NCI-H2171 treated with DMSO at 0.1 percent for 48 hours (cell line): ENCODE data around the gene MRPL9.
"Not testable (repeated sequence)": the region's sequence is repeated elsewhere in the genome, so short reads cannot be mapped to it uniquely, and the experiment has no call there.

Experiments used
- DNase-seq: peaks from one replicate; lab custom pipeline; 2025; lab: John Stamatoyannopoulos, UW

MRPL9 gene

DNA sequence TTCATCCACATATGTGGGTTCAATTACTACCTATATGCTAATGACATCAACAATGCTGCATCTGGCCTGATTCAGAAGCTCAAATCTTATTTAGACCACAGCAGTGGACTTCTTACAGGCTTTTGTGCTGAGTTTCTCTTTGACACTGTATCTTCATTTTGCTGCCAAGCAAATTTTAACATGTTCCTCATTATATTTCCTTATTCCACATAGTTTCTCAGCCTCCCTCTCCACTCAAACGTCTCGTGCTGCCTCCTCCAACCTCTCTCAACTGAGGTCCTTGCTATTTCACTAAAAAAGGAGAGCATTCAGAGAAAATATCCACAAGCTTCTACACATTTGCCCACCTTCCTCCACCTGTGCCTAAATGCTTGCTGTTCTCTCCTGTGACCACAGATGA is 20.5 kb upstream of the MRPL9 start:
- DNase-seq = no peak

DNA sequence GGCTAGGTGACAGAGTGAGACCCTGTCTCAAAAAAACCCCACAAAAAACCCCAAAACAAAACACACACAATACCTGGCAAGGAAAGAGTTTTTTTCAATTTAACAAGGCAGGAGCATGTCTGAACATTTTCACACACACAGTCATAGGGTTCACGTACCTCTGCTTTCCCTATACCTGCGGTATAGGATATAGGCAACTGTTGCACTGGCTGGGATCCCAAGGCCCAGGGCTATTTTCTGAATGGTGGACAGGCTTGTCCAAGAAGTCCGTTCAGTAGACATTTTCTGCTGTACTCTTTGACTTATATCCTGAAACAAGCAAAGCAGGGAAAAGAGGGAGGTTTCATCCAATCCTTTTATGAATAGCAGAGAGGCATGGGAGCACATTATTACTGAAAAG is 19.4 kb upstream of the MRPL9 start:
- no peak for DNase-seq

DNA sequence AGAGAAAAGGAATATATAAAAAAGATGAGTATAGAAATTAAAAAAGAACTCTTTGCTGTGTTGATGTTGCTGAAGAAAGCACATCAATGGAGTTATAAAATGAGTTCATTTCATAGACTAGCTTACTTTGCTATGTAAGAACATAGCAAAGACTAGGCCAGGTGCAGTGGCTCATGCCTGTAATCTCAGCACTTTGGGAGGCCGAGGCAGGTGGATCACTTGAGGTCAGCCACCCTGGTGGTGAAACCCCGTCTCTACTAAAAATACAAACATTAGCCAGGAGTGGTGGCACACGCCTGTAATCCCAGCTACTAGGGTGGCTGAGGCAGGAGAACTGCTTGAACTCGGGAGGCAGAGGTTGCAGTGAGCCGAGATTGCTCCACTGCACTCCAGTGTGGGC is 18.7 kb upstream of the MRPL9 start:
- not testable (repeated sequence) for DNase-seq

DNA sequence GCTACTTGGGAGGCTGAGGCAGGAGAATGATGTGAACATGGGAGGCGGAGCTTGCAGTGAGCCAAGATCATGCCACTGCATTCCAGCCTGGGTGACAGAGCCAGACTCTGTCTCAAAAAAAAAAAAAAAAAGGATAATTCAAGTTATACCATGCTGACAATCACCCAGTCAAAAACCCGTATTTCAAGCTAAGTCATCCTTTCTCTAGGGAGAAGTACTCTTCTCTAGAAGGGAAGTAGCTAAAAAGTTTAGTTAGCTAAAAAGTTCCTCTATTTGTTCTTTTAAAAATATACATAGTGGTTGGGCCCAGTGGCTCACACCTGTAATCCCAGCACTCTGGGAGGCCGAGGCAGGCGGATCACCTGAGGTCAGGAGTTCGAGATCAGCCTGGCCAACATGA is 17.4 kb upstream of the MRPL9 start:
- DNase-seq = not testable (repeated sequence)

DNA sequence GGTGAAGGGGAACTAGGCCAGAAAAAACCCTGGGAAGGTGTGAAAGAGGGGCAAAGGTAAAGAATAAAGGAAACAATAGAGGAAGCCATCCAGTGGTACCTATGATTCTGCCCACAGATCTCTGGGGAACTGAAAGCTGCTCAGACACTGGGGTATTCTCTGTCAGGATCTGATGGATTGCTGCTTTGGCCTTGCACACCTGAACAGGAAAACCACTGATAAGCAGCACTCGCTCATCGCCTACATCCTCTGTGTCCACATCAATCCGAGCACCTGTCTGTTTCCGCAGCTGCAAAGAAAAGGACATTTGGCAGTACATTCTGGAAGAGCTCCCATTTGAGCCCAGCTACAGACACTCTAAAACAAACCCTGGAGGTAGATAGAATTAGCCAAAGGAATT is 16.6 kb upstream of the MRPL9 start:
- no peak for DNase-seq

DNA sequence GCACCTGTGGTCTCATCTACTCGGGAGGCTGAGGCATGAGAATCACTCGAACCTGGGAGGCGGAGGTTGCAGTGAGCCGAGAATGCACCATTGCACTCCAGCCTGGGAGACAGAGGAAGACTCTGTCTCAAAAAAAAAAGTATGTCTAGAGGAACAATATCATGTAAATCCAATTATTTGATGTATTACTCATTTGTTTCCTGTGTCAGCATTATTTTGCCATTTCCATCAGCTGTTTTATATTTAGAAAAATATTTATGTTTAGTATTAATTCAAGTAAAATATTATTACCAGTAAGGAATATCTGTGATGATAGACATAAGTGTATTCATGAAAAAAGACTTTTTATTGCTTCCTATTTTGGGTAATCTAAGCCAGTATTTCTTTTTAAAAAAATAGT is 14.0 kb upstream of the MRPL9 start:
- DNase-seq = no peak

DNA sequence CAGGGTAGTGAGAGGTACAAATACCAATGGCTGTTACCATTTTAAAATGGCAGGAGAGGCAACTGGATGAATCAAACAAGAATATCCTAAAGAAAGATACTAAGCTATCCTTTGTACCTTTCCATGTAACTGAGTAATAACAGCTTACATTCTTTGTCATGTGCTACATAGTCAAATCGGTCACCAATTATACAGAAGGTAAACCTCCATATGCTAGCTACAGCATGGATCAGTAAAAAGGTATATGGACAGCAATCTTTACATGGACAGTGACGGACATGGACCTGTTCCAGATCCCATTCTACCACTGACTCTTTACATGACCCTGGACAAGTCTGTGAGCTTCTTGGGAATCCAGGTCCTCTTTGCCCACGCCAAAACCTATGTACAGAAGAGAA is 13.4 kb upstream of the MRPL9 start:
- DNase-seq = no peak

DNA sequence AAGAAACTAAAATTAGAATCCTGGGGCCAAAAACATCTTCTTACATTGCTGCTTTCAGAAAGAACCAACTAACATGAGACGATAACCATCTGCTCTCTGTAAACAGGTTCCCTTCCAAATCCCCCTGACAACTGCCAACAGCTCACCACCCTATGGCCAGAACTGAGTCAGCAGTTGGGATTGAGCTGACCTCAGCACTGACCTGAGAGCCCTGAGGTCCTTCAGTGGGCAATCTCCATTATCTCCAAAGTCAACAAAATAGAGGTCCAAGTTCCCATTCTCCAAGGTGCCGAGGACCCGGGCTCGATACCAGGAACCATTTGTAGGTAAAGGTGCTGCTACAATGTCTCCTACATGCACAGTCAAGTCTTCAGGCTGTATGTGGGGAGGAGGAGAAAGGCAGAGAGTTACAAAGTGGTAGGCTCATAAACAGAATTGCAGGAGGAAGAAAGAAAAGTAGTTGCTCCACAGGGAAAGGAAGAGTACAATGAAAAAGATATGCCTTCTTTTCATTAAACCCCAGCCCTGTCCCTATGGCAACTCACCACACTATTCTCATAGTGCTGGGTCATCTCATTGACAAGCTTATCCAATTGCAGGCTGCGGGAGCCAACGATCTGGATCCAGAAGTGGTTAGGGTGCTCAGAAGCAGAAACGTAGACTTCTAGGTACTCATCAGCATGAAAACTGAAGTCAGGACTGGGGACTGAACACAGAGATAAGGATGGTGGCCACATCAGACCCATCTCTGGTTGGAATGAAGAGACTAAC is 12.8 kb upstream of the MRPL9 start:
- no peak for DNase-seq

DNA sequence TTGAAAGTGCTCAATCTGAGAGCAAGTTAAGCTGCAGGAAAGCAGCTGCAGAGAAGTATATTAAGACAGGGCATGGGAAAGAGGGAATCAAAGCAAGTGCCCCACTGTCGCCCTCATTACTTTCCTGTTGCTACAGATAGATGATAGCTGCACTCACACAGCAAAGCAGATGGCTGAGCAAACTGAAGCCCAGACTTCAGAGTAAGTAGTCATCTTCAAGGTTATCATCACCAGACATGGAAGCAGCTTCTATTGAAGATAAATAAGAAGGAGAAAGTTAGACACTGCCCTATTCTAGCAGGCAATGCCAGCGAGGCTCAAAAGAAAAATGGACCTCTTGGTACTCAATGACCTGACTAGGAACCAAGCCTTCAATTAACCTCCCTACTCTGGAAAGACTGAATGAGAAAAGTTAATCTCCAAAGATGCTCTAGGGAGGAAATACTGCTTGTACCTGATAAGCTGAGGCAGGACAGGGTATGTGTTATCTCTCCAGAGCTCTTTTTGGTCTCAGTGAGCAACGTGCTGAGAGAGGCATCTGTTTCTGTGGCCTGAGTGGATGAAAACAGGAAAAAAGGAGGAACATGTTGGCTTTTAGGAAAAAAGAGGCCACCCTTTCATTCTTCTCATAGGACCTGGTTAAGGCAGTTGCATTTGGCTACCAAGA is 11.1 kb upstream of the MRPL9 start:
- DNase-seq = no peak

DNA sequence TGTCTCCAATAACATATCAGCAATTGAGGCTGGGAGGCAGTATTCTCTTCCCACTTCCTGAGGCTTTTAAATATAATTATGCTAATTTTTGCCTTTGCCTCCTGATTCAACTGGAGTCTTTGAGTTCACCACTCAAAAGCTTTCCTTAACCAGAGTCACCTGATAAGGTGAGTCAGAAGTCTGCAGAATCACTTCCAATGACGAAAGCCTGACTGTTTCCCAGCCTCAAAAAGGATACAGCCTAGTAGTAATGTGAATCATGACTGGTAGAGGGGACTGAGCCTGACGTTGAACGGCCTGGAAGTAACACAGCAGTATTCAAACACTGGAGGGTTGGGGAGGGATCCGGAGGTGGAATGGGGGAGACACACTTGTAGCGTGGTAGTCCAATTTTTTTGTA is 10.4 kb upstream of the MRPL9 start:
- no peak for DNase-seq

DNA sequence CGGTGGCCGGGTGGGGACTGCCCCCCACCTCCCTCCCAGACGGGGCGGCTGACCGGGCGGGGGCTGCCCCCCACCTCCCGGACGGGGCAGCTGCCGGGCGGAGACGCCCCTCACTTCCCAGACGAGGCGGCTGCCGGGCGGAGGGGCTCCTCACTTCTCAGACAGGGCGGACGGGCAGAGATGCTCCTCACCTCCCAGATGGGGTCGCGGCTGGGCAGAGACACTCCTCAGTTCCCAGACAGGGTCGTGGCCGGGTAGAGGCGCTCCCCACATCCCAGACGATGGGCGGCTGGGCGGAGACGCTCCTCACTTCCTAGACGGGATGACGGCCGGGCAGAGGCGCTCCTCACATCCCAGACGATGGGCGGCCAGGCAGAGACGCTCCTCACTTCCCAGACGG is 6.0 kb upstream of the MRPL9 start:
- not testable (repeated sequence) for DNase-seq

DNA sequence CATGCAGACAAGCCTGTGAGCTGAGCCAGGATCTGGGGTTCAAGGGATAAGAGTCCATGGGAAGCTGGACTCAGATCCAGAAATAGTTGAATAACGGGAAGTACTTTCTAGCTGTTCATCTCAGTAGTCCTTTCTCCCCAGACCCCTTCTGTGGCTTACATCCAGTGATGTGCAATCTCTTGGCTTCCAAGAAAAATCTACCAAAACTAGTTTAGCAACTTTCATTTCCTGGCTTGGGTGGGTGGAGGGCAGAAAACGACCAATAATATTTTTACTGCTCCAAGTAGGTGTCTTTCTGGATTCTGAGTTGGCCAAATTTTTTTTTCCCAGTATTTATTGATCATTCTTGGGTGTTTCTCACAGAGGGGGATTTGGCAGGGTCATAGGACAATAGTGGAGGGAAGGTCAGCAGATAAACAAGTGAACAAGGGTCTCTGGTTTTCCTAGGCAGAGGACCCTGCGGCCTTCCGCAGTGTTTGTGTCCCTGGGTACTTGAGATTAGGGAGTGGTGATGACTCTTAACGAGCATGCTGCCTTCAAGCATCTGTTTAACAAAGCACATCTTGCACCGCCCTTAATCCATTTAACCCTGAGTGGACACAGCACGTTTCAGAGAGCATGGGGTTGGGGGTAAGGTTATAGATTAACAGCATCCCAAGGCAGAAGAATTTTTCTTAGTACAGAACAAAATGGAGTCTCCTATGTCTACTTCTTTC is 5.2 kb upstream of the MRPL9 start:
- DNase-seq = not testable (repeated sequence)

DNA sequence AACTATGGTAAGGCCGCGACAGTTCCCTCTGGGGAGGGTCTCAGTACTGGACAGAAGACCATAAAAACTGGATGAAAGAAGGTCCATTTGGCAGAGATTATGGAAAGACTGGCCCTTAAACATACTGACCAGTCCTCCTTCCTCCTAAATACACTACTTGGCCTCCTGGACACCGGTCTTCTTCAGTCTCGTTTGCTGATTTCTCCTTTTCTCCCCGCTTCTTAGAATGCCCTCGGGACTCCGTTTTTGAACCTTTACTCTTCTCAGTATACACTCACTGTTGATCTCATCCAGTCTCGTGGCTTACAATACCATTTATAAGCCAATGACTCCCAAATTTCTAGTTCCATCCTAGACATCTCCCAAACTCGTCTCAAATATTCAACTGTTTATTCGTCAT is 694 bp upstream of the MRPL9 start:
- no peak for DNase-seq

DNA sequence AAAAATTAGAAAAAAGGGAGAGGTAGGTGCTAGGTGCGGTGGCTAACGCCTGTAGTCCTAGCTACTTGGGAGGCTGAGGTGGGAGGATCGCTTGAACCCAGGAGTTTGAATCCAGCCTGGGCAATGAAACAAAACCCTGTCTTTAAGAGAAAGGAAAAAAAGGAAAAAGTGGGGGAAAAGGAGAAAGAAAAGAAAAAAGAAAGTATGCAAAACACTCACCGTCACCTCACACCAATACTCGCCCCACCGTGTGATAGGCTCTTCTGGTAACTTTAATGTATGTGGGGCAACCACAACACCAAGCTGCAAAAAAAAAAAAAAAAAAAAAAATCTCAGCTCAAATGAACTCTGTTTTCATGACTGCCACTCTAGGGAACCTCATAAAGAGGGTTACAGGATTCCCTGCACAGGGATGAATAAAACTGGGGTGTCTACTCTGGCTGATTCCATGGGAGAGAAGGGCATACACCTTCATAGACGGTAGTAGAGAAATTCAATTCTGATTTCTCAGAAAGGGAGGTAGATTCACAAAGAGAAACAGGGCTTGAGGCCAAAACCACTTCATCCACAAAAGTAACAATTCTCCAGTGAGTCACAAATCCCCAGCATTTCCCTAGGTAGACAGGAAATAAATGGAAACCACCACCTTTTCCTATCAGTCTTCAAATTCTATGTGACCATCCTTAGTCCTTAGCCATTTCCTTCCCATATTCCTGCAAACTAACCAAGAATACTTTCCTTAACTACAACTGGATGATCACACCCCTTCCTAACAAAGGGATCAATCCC is 2.5 kb downstream of the MRPL9 start:
- DNase-seq = no peak

DNA sequence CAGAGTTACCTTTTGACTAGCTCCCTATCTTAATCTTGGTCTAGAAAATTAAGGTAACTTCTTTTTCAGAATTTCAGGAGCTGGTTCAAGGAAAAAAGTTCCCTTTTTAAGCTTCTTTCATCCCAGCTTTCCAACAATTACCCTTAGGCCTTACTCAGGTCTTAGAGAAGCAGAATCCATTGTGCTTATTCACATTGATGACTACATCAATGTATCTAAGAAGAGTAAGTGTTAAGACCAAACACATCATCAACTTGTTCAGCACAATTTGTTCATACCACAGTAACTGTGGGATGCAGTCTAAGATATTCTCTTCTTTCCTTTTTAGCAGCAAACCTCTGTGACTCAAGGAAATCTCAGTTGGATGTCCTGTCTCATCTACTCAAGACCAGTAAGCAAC is 4.1 kb downstream of the MRPL9 start:
- DNase-seq = no peak

DNA sequence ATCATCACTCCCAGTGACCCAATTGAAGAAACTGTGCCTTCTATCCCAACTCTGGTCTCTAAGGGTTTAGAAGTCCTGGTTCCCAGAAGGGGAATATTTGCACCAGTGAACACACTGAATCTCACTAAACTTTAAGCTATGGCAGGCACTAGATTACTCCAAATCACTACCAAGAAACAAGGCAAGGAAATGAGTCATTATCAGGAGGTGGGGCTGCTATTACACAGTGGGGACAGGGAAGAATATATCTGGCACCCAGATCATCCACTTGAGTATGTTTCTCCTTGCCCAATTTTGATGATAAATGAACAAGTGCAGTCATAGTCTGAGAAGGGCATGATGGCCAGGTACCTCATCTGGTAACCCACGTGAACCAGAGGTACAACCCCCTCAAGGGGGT is 7.0 kb downstream of the MRPL9 start:
- no peak for DNase-seq

DNA sequence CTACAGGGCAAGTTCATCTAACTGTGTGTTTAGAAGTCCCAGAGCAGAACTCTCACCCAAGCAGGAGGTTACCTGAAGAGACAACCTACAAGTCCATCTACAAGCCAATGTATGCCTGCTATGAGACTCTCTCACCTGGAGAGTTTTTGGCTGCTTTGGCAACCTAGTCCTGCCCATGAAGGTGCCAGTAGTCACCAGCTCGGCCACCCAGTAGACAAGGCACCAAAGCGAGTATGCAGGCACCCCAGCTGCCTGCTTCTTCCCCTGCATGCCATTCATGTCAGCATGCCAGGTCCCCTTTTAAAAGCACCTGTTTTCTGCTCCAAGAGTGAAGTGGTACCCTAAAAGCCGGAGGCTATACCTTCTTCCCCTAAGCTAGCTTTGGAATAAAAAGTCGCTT is 21.8 kb downstream of the MRPL9 start:
- no peak for DNase-seq

DNA sequence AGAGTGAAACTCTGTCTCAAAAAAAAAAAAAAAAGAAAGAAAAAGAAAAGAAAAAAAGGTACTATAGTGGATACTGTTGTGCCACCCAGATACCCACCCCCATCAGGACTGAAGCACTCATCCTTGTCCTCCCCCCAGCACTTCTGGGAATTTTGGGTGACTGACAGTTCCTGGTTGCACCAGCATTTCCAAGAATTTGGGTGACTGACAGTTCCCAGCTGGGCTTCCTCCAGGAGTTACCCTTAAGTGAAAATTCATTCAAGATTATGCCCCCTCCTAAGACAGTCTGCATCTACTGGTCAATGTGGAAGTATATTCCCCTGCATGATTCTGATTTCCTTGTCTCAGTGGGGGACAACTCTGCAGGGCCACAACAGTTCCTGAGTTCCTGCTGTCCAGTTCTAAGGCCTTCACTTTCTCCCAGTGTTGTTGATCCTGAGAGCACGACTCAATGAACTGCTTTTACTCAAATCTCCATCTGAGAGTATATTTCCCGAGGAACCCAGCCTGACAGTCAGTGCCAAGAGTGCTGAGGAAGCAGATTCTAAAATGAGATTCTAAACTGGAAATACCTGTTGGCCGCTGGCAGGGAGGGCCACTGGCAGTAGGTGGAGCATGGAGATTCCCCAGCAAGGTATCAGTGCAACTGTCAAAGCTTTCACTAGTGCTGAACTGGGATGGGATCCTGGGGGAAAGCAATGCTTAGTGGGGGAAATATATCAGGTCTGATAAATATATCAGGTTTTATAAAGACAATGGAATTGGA is 23.5 kb downstream of the MRPL9 start:
- DNase-seq = no peak

DNA sequence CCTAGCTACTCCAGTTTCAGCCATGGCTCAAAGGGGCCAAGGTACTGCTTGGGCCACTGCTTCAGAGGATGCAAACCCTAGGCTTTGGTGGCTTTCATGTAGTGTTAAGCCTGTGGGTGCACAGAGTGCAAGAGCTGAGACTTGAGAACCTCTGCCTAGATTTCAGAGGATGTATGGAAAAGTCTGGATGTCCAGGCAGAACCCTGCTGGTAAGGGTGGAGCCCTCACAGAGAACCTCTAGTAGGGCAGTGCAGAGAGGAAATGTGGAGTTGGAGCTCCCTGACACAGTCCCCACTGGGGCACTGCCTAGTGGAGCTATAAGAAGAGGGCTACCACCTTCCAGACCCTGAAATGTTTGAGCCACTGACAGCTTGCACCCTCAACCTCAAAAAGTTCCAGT is 25.8 kb downstream of the MRPL9 start:
- no peak for DNase-seq

DNA sequence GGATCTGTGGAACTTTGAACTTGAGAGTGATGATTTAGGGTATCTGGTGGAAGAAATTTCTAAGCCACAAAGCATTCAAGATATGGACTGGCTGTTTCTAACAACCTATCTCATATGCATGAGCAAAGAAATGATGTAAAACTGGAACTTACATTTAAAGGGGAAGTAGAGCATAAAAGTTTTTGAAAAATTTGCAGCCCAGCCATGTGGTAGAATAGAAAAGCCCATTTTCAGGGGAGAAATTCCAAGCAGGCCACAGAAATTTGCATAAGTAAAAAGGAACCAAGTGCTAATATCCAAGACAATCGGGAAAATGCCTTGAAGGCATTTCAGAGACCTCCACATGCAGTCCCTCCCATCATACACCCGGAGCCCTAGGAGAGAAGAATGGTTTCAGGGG is 26.3 kb downstream of the MRPL9 start:
- no peak for DNase-seq

DNA sequence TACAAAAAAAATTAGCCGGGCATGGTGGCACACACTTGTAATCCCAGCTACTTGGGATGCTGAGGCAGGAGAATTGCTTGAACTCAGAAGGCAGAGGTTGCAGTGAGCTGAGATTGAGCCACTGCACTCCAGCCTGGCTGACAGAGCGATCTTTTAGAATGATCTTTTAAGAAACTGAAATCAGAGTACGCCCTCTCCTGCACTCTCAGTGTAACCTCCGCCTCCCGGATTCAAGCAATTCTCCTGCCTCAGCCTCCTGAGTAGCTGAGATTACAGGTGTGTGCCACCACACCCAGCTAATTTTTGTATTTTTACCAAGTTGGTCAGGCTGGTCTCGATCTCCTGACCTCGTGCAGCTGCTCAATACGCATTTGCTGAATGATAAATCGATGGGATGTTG is 29.3 kb downstream of the MRPL9 start:
- DNase-seq = not testable (repeated sequence)

DNA sequence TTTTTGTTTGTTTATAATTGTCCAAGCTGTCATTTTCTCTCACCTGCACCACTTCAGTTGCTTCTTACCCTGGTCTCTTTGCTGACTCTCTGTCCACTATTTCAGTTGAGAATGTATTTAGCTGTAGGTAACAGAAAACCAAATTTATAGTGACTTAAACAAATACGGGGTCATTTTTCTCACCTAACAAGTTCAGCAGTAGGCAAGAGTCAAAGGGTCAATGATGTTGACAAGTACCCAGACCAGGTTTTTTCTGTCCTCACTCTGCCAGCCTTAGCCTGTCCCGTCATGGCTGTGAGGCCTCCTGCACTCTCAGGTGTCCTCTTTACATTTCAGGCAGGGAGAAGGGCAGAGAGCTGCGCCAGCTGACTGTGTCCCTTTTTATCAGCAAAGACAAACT is 30.2 kb downstream of the MRPL9 start:
- DNase-seq = no peak
